ENCODE results near the gene ARAF. TPM values are rescaled to one million over a fixed set of nuclear protein-coding genes. Genes with fewer than 3 reads are reported as not detected.

ARAF gene
- total RNA-seq, 1 experiment from 2014 or later, result 35.4 TPM

GRCh38 chrX:47593522-47593921 lies 32.5 kb downstream of the ARAF start:
- DNase-seq (ENCODE audit: low read depth, low spot score) (no peak), ATAC-seq (no peak)
- Histone ChIP-seq H3K4me2 (ENCODE audit: low read length) (no peak overlapping the region), H3K9me2 (ENCODE audit: insufficient read depth) (no peaks in the 10 kb centered on the region), H3K4me3 (replicated peaks in 1 of 2; ENCODE audit: low read depth in 1 of 2, low read length in 2 of 2) (no peak overlapping the region), H3K36me3 (ENCODE audit: control insufficient read depth in 1 of 2, insufficient read depth in 2 of 2, low read length in 2 of 2) (no peaks in the 10 kb centered on the region), H3K27ac (ENCODE audit: low read depth, low read length) (no peak overlapping the region), H3K79me2 (ENCODE audit: insufficient read depth, low read length) (no peaks in the 10 kb centered on the region), H3K9ac (ENCODE audit: low read length) (no peak overlapping the region), H4K20me1 (ENCODE audit: insufficient read depth) (no peaks in the 10 kb centered on the region), H3K4me1 (ENCODE audit: control insufficient read depth in 1 of 2, insufficient read depth in 2 of 2, low read length in 2 of 2) (no peaks in the 10 kb centered on the region), H3K27me3 (ENCODE audit: insufficient read depth, low read length) (no peaks in the 10 kb centered on the region), H2AFZ (ENCODE audit: low read depth, low read length, poor library complexity, severe bottlenecking) (no peak overlapping the region), H3K9me3 (ENCODE audit: control insufficient read depth in 1 of 2, insufficient read depth in 1 of 2, low read depth in 1 of 2, low read length in 2 of 2) (no peaks in the 10 kb centered on the region)
- ChIA-PET CTCF (no interaction called here), RAD21 (ENCODE audit: low non-redundant PET in 1 of 2, low total read pairs in 2 of 2, uncharacterized antibody in 2 of 2, unreplicated experiment in 2 of 2) (no interaction called here), POLR2A (no interaction called here)
- intact Hi-C loops (cut with micrococcal nuclease), result no loop called here
- no TSS peak for BruUV-seq (replicated peaks)
- TF ChIP-seq EGR1 (IDR thresholded peaks at IDR 0.05; ENCODE audit: low read depth) (no peak), FOSL1 (IDR thresholded peaks at IDR 0.05; ENCODE audit: low read depth) (no peak), CTCF (IDR thresholded peaks at IDR 0.05 in 2 of 3, conservative IDR thresholded peaks at IDR 0.05 in 1 of 3; ENCODE audit: borderline replicate concordance in 1 of 3, insufficient read depth in 1 of 3, low read depth in 2 of 3, low read length in 2 of 3) (no peak), ZNF274 (IDR thresholded peaks at IDR 0.05; ENCODE audit: low read depth, low read length) (no peak), RAD21 (IDR thresholded peaks at IDR 0.05; ENCODE audit: low read depth) (no peak), JUND (IDR thresholded peaks at IDR 0.05) (no peak), SP1 (IDR thresholded peaks at IDR 0.05; ENCODE audit: low read depth) (no peak), SRF (IDR thresholded peaks at IDR 0.05; ENCODE audit: low read depth) (no peak), ATF3 (IDR thresholded peaks at IDR 0.05) (no peak)

- ChIA-PET CTCF (no interaction called here), POLR2A (no interaction called here), RAD21 (ENCODE audit: low non-redundant PET in 1 of 2, low total read pairs in 2 of 2, uncharacterized antibody in 2 of 2, unreplicated experiment in 2 of 2) (no interaction called here)
- Histone ChIP-seq H3K4me3 (replicated peaks in 1 of 2; ENCODE audit: low read depth in 1 of 2, low read length in 2 of 2) (no peak overlapping the region), H3K27me3 (ENCODE audit: insufficient read depth, low read length) (no peaks in the 10 kb centered on the region), H3K36me3 (ENCODE audit: control insufficient read depth in 1 of 2, insufficient read depth in 2 of 2, low read length in 2 of 2) (no peaks in the 10 kb centered on the region), H2AFZ (ENCODE audit: low read depth, low read length, poor library complexity, severe bottlenecking) (no peak overlapping the region), H3K9ac (ENCODE audit: low read length) (no peak overlapping the region), H3K9me3 (ENCODE audit: control insufficient read depth in 1 of 2, insufficient read depth in 1 of 2, low read depth in 1 of 2, low read length in 2 of 2) (no peaks in the 10 kb centered on the region), H3K9me2 (ENCODE audit: insufficient read depth) (no peaks in the 10 kb centered on the region), H3K4me1 (ENCODE audit: control insufficient read depth in 1 of 2, insufficient read depth in 2 of 2, low read length in 2 of 2) (no peaks in the 10 kb centered on the region), H3K4me2 (ENCODE audit: low read length) (no peak overlapping the region), H4K20me1 (ENCODE audit: insufficient read depth) (no peaks in the 10 kb centered on the region), H3K27ac (ENCODE audit: low read depth, low read length) (no peak overlapping the region), H3K79me2 (ENCODE audit: insufficient read depth, low read length) (no peaks in the 10 kb centered on the region)
- BruUV-seq (replicated peaks), result no TSS peak
- intact Hi-C loops (cut with micrococcal nuclease), result no loop called here
- ATAC-seq, result no peak
- TF ChIP-seq SP1 (IDR thresholded peaks at IDR 0.05; ENCODE audit: low read depth), result no peak
- no peak for TF ChIP-seq ZNF274 (IDR thresholded peaks at IDR 0.05; ENCODE audit: low read depth, low read length)
- no peak for TF ChIP-seq RAD21 (IDR thresholded peaks at IDR 0.05; ENCODE audit: low read depth)
- no peak for TF ChIP-seq ELF1 (IDR thresholded peaks at IDR 0.05; ENCODE audit: borderline replicate concordance, low read depth)
- no peak for TF ChIP-seq POLR2AphosphoS5 (IDR thresholded peaks at IDR 0.05; ENCODE audit: low read depth, low read length)
- TF ChIP-seq SIN3A (IDR thresholded peaks at IDR 0.05; ENCODE audit: low read depth), result no peak
- DNase-seq (ENCODE audit: low read depth, low spot score), result no peak
Measured at GRCh38 chrX:47595716-47596251, 34.8 kb downstream of the ARAF start.

Data from HCT116 (cell line).